NCI-H82 (cell line): ENCODE measurements around the gene FOSB.

ENCODE experiments used
- DNase-seq: peaks from one replicate; lab custom pipeline; 2025; lab: John Stamatoyannopoulos, UW

Gene FOSB

DNA sequence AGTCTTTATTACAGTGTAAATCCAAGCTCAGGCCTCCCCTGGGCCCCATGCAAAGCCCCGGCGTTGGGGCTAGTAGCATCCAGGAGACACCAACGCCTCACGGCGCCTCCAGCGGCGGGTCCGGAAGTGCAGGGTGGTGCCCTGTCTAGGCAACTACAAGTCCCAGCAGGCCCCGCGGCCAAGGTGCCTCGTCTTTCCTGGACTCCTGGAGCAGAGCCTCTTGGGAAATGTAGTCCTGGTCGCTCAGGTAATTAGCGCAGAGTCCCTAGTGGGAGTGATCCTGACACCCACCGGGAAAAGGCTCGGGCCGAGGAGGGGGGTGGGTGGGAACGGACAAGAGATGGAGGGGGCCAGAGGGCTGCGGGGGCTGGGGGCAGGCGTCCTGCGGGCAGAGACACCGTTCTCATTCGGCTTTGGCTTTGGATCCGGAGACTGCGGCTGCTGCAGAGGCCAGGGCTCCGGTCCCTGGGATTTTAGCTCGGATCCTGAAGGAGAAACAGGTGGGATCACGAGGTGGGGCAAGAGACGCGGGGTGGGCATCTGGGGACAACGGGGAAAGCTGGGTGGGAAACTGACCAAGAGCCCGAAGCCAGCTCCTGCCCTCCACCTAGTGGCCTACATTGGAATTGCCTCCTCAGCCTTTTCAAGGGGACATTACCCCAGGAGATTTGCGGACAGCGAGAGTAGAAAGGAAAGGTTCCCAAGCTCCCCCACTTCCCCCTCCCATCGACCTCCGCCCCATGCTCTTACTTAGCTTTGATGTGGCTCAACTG is 17.7 kb downstream of the FOSB start:
- DNase-seq = peak; percentile 99

DNA sequence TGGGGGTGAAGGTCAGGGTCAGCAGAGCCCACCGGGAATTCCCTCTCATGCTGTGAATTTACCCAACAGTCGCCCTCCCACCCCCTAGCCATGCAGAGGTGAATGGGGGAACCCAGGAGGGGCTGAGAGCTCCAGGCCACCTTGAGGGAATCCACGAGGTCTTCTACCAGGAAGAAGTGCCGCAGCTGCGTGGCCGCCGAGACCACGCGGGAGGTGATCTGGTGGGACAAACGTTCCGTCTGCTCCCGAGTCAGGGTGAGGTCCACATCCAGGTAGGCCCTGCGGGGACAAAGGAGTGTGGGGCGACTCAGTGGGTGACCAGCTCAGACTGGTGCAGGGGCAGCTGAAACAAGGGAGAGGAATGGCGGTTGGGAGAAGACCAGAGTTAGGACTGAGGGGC is 20.9 kb downstream of the FOSB start:
- no peak for DNase-seq

DNA sequence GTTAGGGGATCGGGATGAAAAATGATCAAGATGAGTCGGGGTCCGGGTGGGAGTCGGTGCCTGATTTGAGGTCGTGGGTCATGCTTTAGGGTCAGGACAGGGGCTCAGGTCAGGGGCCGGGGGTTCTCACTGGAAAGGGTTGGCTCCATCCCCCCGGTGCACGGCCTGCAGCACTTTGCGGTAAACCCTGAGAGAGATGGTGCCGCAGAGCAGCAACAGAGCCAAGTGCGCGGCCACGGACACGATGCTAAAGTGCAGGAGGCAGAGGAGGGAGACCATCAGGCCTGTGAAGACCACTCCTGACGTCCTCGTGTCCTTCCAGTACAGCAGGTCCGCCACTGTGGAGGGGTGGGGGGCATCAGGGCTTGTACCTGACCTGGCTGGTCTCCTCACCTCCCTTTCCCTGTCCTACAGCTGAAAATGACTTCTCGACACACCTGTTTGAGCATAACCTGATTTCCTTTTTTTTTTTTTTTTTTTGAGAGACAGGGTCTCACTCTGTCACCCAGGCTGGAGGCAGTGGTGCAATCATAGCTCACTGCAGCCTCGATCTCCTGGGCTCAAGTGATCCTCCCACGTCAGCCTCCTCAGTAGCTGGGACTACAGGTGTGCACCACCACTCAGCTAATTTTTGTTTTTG is 21.5 kb downstream of the FOSB start:
- no peak for DNase-seq

DNA sequence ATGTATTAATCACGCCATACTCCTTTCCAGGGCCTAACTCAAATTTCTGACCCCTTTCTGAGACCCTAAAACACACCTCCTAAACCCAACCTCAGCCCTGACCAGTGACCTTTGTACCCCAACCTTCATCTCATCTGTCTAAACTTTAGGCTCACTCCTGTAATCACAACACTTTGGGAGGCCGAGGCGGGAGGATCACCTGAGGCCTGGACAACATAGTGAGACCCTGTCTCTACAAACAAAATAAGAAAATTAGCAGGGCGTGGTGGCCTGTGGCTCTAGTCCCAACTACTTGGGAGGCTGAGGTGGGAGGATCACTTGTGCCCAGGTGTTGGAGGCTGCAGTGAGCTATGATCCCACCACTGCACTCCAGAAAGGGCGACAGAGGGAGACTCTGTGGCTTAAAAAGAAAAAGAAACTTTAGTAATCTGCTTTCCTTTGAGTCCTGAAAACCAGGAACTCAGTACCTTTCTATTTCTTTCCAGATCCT is 24.4 kb downstream of the FOSB start:
- DNase-seq = no peak

DNA sequence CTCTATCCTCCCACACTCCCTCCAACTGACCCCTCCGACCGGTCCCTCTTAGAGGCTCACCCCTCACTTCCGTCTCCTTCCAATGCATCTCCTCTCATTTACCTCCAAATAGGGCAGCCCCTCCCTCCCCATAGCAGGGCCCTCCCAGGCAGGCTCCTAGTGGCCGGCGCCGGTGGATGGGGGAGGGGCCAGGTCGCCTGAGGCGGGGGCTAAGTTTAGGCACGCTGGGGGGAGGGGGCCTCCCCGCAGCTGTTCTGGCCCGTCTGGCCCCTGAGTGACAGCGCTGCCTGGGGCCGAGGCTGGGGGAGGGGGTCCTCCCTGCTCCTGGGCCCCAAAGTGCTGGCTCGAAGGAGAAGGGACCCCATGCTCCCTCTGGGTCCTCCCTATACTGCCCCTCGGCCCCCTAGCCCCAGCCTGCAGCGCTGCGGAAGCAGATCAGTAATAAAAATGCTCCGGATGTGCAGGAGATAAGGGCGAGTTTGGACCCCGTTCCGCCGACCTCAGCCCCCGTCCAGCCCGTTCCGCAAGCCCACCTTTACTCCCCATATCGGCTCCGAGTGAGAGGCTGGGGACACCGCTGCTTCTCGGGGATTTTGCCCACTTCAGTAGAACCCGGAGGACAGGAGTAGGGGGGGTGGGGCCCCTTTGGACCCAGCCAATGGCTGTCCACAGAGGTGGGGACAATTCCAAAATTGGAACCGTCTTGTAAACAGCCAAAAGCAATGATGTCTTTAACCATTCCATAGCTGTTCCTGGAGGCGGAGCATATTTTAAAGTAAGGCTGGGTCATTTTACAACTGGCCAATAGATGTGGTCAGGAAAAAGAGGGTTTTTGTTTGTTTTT is 25.1 kb downstream of the FOSB start:
- peak; percentile 94 for DNase-seq

DNA sequence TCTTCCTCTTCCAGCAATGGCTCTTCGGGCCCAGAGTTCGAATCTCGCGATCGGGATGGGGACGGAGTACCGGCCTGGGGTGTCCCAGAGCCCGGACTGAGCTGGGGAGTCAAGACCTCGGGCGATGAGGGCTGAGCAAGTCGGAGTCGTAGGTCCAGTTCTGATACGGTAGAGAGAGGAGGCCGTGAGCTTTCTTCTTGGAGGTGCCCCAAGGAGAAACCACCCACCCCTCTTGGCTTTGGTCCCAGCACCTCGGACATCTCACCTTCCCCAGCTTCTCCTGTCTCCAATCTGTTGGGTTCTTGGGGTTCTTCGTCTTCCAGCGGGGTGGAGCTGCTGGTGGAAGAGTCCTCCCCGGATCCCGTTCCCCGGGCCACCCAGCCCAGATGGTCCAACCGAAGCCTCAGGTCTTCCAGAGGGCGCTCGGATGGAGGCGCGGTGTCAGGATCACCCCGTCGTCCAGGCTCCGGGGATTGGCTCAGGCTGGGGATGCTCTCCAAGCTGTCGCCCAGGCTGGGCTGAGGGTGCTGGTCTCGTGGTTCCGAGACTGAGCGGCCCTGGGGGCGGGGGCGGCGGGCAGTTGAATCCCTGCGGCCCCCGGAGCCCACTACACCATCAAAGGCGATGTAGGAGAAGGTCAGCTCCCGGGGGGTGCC is 26.6 kb downstream of the FOSB start:
- no peak for DNase-seq

DNA sequence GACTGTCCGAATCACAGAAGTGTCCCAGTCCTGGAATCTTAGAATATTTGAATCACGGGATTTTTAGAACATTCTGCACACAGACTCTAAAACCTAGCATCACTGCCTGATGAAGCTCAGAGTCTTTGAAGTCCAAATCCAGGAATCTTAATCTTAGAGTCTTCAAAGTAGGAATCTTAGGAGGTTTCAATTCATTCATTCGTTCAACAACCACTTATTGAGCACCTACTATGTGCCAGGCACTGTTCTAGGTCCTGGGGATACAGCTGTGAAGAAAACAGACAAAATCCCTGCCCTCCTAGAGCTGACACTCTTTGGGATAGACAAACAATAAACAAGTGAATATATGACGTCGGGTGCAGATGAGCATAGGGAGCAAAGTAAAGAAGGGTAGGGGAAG is 27.4 kb downstream of the FOSB start:
- no peak for DNase-seq

DNA sequence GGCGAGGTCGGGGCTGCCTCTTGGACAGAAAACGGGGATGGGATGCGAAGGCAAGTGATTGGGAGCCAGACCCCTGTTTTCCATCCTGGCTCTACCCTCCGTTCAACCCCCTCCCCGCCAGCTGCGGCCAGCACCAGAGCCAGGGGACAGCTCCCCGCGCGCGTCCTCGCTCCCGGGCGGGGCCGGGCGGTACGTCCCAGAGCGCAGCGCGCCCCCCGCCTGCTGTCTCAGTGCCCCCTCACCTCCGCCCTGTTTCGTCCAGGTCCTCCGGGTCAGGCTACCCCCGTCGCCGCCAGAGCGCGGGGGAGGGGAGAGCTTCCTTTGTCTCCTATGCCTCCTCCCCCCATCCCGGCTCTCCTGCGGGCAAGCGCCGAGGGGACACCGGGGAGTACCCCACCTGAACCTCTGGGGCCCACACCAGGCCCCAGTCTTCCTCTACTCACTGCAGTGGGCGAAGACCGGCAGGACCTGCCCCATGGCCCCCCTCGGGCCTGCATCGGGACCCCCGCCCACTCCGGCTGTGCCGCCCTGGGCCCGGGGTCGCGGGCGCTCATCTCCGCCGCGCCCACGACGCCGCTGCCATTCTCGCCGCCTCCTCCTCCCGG is 28.7 kb downstream of the FOSB start:
- DNase-seq = peak; percentile 71

DNA sequence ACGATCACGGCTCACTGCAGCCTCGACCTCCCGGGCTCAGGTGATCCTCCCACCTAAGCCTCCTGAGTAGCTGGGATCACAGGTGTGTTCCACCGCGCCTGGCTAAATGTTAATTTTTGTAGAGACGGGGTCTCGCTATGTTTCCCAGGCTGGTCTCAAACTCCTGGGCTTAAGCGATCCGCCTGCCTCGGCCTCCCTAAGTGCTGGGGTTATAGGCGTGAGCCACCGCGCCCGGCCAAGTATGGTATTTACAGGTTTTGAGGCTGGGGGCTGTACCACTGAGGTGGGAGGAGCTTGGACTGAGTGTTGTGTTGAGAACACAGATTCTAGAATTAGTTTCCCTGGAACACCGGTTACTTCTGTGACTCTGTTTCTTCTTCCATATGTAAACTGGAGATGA is 30.0 kb downstream of the FOSB start:
- DNase-seq = peak; percentile 75

DNA sequence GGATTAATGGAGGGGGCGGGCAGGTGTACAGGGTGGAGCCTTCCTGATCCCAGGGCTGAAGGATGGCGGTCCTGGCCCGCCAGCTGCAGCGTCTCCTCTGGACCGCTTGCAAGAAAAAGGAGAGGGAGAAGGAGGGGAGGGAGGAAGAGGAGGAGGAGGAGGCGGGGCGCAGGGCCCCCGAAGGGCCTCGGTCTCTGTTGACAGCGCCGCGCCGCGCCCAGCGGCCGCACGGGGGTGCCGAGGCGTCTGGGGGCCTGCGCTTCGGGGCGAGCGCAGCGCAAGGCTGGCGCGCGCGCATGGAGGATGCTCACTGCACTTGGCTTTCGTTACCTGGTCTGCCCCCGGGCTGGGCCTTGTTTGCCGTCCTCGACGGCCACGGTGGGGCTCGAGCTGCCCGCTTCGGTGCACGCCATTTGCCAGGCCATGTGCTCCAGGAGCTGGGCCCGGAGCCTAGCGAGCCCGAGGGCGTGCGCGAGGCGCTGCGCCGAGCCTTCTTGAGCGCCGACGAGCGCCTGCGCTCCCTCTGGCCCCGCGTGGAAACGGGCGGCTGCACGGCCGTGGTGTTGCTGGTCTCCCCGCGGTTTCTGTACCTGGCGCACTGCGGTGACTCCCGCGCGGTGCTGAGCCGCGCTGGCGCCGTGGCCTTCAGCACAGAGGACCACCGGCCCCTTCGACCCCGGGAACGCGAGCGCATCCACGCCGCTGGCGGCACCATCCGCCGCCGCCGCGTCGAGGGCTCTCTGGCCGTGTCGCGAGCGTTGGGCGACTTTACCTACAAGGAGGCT is 30.8 kb downstream of the FOSB start, which contains the start of gene PPM1N:
TSS of gene PPM1N (plus strand) at position 33 of the 785 bp plus-strand sequence. CDS start at position 63, 30 bp downstream.
- DNase-seq = peak; percentile 96

DNA sequence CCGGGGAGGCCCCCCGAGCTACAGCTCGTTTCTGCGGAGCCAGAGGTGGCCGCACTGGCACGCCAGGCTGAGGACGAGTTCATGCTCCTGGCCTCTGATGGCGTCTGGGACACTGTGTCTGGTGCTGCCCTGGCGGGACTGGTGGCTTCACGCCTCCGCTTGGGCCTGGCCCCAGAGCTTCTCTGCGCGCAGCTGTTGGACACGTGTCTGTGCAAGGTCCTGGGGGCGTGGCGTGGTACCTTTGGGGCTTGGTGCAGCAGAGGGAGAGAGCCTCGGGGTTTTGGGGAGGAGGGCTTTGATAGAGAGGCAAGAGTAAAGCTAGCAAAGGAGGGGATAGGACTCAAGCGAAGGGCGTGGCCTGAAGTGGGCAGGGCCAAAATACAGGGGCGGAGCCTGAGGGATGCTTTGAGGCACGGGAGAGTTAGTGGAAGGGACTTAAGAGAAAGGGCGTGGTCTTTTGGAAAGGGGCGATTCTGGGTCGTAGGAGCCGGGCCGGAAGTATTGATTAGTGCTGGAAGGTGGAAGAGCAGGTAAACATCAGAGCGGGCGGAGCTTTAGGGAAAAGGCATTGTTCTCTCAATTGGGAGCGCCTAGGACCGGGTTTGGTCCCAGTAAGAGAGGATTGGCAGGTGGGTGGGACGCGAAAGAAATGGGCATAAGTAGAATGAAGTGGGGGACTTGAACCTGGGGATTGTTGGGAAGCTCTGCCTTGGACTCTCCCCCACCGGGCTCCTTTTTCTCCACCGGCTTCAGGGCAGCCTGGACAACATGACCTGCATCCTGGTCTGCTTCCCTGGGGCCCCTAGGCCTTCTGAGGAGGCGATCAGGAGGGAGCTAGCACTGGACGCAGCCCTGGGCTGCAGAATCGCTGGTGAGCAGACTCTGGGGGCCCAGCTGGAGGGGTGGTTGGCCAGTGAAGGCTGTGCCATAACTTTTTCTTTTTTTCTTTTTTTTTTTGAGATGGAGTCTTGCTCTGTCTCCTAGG is 31.7 kb downstream of the FOSB start:
- DNase-seq = peak; percentile 99

DNA sequence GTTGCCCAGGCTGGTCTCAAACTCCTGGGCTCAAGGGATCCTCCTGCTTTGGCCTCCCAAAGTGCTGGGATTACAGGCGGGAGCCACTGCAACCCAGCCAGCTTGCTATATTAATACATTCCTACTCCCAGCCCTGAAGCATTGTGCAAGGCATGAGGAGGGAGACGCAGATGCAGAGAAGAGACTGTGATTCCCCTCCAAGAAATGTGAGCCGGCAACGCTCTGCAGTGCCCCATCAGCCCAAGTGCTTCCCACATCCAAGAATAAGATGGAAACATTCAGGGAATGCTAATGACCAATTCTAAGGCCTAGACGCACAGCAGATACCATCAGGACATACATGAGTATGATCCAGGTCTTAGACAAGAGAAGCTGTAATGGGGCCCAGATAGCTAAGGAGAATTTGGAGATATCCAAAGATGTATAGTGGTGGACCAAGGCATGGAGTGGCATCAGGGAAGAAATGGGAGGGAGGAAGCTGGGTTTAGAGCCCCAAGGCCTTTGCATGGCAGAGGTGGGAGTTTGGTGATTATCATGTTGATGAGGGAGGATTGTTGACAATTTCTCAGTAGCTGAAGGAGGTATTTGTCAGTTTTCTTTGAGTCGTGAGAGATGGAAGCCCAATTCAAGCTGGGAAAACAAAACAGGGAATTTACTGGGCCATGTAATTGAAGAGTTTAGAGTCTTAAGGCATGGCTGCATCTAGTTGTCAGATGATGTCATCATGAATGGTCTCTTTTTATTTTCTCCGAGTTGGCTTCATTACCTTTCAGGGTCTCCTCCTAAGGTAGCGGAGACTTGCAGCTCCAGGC is 33.3 kb downstream of the FOSB start:
- no peak for DNase-seq

DNA sequence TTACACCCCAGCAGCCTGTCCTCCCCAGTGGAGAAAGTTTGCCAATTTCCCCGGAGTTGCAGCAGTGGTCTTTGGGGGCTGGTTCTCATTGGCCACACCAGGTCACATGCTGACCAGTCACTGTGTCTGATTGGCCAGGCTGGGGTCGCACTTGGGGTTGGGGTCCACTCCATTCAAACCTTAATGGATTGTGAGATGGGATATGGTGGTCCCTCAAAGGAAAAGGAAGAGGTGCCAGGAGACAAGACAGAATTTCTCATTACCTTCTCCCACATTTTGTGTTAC is 33.9 kb downstream of the FOSB start:
- no peak for DNase-seq

DNA sequence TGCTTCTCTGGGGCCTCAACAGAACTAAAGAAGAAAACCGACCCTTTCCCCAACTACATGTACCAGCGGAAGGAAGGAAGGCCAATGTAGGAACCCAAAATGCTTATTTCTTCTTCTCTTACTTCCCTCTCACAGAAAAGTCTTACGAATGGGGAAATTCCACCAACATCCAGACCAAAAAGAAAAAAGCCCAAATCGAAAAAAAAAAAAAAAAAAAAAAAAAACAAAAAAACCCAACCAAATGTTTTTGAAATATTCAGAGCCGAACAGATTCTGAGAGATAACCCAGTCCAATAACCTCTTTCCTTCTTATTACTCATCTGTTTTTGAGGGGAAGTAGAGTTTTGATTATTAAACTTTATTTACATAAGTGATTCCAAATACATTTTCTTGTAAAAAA is 34.3 kb downstream of the FOSB start:
- no peak for DNase-seq

DNA sequence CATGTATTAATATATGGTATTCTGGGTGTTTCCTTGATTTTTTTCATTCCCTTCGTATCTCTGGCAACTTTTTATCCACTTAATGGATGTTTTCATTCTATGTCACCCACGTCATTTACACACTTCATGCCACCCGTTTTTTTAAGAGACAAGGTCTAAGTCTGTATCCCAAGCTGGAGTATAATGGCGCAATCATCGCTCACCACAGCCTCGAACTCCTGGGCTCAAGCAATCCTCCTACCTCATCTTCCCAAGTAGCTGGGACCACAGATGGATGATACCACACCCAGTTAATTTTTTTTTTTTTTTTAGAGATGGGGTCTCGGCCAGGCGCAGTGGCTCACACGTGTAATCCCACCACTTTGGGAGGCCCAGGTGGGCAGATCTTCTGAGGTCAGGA is 36.1 kb downstream of the FOSB start:
- DNase-seq = no peak

DNA sequence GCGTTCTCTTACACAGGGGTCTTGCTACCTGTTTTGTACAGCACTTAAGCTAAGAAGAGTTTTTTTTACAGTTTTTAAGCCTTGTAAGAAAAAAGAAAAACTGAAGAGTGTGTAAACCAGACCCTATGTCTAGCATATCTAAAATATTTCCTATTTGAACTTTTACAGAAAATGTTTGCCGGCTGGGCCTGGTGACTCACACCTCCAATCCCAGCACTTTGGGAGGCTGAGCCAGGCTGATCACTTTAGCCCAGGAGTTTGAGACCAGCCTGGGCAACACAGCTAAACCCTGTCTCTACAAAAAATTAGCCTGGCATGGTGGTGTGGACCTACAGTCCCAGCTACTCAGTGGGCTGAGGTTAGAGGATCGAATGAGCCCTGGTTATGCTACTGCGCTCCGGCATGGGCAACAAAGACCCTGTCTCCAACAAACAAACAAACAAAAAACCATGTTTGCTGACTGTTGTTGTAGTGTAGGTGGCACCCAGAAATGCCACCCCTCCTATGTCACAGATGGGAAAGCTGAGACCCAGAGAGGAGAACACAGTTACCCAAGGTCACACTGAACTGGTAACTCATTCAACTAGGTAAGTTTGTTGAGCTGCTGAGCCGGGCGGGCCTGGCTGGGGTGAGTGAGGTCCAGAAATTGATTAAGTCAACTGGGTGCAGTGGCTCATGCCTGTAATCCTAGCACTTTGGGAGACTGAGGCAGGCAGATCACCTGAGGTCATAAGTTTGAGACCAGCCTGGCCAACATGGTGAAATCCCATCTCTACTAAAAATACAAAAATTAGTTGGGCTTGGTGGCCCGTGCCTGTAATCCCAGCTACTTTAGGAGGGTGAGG is 37.6 kb downstream of the FOSB start:
- no peak for DNase-seq

DNA sequence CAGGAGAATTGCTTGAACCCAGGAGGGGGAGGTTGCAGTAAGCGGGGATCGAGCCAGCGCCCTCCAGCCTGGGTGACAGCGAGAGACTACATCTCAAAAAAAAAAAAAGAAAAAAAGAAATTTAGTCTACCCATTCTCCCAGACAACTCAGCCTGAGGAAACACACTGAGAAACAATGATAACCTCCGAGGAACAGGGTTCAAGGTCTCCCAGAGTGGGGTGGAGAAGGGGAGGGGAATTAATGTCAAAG is 38.1 kb downstream of the FOSB start:
- DNase-seq = no peak

DNA sequence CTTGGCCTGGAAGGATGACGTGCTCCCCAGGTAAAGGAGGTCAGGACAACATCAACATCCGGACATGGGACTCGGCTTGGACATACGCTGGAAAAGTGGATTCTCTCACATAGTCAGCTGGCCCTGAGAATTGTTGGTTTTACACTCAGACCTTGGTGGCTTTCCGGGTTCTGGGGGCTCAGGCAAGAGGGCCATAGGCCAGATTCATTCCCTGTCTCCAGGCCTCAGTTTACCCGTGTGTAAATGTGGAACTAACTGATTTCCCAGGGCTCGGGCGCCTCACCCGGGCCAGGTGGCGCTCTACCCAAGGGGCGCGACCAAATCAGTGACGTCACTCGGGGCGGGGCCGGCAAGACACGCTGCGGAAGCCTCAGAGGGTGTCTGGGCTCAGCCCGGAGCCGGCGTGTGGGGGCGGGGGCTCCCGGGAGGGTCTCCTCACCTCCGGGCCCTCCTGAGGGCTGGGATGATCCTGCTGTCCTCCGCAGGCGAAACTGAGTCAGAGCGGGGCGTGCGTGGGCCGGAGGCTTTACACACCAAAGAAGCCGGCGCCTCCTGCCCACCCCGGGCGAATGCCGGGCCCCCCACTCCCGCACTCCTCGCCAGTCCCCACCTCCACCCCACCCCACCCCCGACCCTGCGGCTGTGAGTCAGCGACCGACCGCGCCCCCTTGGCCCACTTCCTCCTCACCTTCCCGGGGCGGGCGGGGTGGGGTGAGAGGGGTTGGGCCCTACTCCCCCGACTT is 38.6 kb downstream of the FOSB start:
- DNase-seq = peak; percentile 95
